ENCODE results near the gene PPM1M. TPM values are rescaled to one million over a fixed set of nuclear protein-coding genes. Genes with fewer than 3 reads are reported as not detected.

PPM1M gene
- total and polyA plus RNA-seq, 4 donors: 18.2 to 53.6 (median 35.0) TPM

GRCh38 chr3:52218454-52218853 is 27.1 kb upstream of the PPM1M start:
- TF ChIP-seq, protein P1, sequence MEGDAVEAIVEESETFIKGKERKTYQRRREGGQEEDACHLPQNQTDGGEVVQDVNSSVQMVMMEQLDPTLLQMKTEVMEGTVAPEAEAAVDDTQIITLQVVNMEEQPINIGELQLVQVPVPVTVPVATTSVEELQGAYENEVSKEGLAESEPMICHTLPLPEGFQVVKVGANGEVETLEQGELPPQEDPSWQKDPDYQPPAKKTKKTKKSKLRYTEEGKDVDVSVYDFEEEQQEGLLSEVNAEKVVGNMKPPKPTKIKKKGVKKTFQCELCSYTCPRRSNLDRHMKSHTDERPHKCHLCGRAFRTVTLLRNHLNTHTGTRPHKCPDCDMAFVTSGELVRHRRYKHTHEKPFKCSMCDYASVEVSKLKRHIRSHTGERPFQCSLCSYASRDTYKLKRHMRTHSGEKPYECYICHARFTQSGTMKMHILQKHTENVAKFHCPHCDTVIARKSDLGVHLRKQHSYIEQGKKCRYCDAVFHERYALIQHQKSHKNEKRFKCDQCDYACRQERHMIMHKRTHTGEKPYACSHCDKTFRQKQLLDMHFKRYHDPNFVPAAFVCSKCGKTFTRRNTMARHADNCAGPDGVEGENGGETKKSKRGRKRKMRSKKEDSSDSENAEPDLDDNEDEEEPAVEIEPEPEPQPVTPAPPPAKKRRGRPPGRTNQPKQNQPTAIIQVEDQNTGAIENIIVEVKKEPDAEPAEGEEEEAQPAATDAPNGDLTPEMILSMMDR (IDR thresholded peaks at IDR 0.05; ENCODE audit: control extremely low read depth, extremely low read depth): no peak
- no peak overlapping the region for H3K4me3 ChIP-seq
- peaks cover 6 to 37% (median 24%) of the 10 kb centered on the region in 5 donors for H3K4me1 ChIP-seq (ENCODE audit: control insufficient read depth in 5 of 5, insufficient read depth in 5 of 5, low read length in 5 of 5)
- no peaks in the 10 kb centered on the region for H3K9me3 ChIP-seq (ENCODE audit: control insufficient read depth in 4 of 4, insufficient read depth in 3 of 4, low read length in 3 of 4)
- WGBS, 2 donors: 50 to 55% methylated on average over 12 of the region's 12 CpGs
- H3K27me3 ChIP-seq (ENCODE audit: control insufficient read depth in 3 of 3, insufficient read depth in 3 of 3, low read length in 2 of 3): no peaks in the 10 kb centered on the region
- H3K9ac ChIP-seq (ENCODE audit: insufficient read depth in 1 of 2, low read length in 2 of 2): peak overlapping the region; percentile 23 to 37
- peak overlapping the region; percentile 83 to 86 for H3K27ac ChIP-seq (ENCODE audit: low read depth in 1 of 2, low read length in 1 of 2)
- H3K36me3 ChIP-seq (ENCODE audit: control insufficient read depth in 4 of 4, insufficient read depth in 4 of 4, low read length in 4 of 4): peaks cover 6 to 19% (median 16%) of the 10 kb centered on the region in 4 donors
- no peak for DNase-seq
- no peak for ATAC-seq (ENCODE audit: insufficient read depth, low FRiP score)

DNA sequence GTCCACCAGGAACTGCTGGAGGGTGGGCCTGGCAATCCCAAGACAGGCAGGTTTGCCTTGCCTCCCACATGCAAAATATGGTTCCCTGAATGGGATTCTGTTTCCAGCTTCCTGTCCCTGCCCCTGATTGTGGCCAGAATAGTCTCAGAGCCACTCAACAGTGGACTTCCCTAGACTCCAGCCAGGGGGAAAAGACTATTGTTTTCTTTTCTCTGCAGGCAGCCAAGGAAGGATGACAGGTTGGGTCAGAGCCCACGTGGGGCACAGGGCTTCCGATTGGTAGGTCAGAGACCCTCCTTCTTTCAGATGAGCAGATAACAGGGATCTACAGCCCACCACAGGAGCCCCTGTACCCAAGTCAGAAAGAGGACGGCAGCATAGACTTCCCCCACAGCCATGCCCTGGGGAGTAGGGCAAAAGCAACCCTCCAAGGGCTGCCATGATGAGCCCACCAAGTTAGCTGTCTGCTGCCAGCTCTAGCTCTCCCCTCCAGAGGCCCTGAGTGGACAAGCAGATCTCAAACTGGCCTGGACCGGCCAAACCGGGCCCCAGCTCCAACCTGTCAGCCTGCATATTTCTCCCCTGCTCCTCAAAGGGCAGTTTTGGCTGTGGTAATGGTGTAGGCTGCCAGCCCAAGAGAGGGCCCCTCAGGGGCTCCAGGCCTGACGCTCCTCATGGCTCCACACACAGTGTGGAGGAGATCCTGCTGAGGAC is 26.5 kb upstream of the PPM1M start:
- Histone ChIP-seq H3K36me3 (ENCODE audit: control insufficient read depth in 4 of 4, insufficient read depth in 4 of 4, low read length in 4 of 4) (peaks cover 4 to 15% (median 11%) of the 10 kb centered on the region in 4 donors), H3K4me3 (no peak overlapping the region), H3K27me3 (ENCODE audit: control insufficient read depth in 3 of 3, insufficient read depth in 3 of 3, low read length in 2 of 3) (no peaks in the 10 kb centered on the region), H3K9ac (ENCODE audit: insufficient read depth in 1 of 2, low read length in 2 of 2) (peak overlapping the region; percentile 37 to 54), H3K27ac (ENCODE audit: low read depth in 1 of 2, low read length in 1 of 2) (peak overlapping the region; percentile 76 to 86), H3K9me3 (ENCODE audit: control insufficient read depth in 4 of 4, insufficient read depth in 3 of 4, low read length in 3 of 4) (no peaks in the 10 kb centered on the region), H3K4me1 (ENCODE audit: control insufficient read depth in 5 of 5, insufficient read depth in 5 of 5, low read length in 5 of 5) (peaks cover 6 to 37% (median 24%) of the 10 kb centered on the region in 5 donors)
- no peak for ATAC-seq (ENCODE audit: insufficient read depth, low FRiP score)
- TF ChIP-seq, protein P1 (IDR thresholded peaks at IDR 0.05; ENCODE audit: control extremely low read depth, extremely low read depth): no peak
- DNase-seq: peak; percentile 76 to 87 (median 76)
- WGBS, 2 donors: 59 to 63% methylated on average over 6 of the region's 6 CpGs

GRCh38 chr3:52220380-52221026 is 25.1 kb upstream of the PPM1M start:
- Histone ChIP-seq H3K9me3 (ENCODE audit: control insufficient read depth in 4 of 4, insufficient read depth in 3 of 4, low read length in 3 of 4) (no peaks in the 10 kb centered on the region), H3K4me1 (ENCODE audit: control insufficient read depth in 5 of 5, insufficient read depth in 5 of 5, low read length in 5 of 5) (peaks cover 6 to 37% (median 24%) of the 10 kb centered on the region in 5 donors), H3K36me3 (ENCODE audit: control insufficient read depth in 4 of 4, insufficient read depth in 4 of 4, low read length in 4 of 4) (peaks cover 0 to 1% (median under 1%) of the 10 kb centered on the region in 4 donors), H3K27me3 (ENCODE audit: control insufficient read depth in 3 of 3, insufficient read depth in 3 of 3, low read length in 2 of 3) (no peaks in the 10 kb centered on the region), H3K27ac (ENCODE audit: low read depth in 1 of 2, low read length in 1 of 2) (peak overlapping the region in 1 of 2 donors; percentile 13), H3K4me3 (no peak overlapping the region), H3K9ac (ENCODE audit: insufficient read depth in 1 of 2, low read length in 2 of 2) (no peak overlapping the region)
- DNase-seq: peak; percentile 80 to 86 (median 84)
- ATAC-seq (ENCODE audit: insufficient read depth, low FRiP score): no peak
- 30 to 35% methylated on average over 9 of the region's 9 CpGs for WGBS, 2 donors
- TF ChIP-seq, protein P1 (IDR thresholded peaks at IDR 0.05; ENCODE audit: control extremely low read depth, extremely low read depth): peak; percentile 86
